ENCODE data around the gene CFAP119.

The CFAP119 gene

GRCh38 chr16:30724641-30725417 is 37.0 kb downstream of the CFAP119 start:
- TF ChIP-seq, protein P1, sequence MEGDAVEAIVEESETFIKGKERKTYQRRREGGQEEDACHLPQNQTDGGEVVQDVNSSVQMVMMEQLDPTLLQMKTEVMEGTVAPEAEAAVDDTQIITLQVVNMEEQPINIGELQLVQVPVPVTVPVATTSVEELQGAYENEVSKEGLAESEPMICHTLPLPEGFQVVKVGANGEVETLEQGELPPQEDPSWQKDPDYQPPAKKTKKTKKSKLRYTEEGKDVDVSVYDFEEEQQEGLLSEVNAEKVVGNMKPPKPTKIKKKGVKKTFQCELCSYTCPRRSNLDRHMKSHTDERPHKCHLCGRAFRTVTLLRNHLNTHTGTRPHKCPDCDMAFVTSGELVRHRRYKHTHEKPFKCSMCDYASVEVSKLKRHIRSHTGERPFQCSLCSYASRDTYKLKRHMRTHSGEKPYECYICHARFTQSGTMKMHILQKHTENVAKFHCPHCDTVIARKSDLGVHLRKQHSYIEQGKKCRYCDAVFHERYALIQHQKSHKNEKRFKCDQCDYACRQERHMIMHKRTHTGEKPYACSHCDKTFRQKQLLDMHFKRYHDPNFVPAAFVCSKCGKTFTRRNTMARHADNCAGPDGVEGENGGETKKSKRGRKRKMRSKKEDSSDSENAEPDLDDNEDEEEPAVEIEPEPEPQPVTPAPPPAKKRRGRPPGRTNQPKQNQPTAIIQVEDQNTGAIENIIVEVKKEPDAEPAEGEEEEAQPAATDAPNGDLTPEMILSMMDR (IDR thresholded peaks at IDR 0.05; ENCODE audit: control insufficient read depth, extremely low read depth, insufficient read depth), result no peak
- no peak for DNase-seq (ENCODE audit: low read depth)

GRCh38 chr16:30723725-30724355 is 38.0 kb downstream of the CFAP119 start:
- no peak overlapping the region for H3K4me3 ChIP-seq (ENCODE audit: low read depth, low read length)
- DNase-seq (ENCODE audit: low read depth), result no peak
- TF ChIP-seq, protein P1 (IDR thresholded peaks at IDR 0.05; ENCODE audit: control insufficient read depth, extremely low read depth, insufficient read depth), result no peak

More at GRCh38 chr16:30724641-30725417, 37.0 kb downstream of the CFAP119 start:
- H3K4me3 ChIP-seq (ENCODE audit: low read depth, low read length), result no peak overlapping the region

DNA sequence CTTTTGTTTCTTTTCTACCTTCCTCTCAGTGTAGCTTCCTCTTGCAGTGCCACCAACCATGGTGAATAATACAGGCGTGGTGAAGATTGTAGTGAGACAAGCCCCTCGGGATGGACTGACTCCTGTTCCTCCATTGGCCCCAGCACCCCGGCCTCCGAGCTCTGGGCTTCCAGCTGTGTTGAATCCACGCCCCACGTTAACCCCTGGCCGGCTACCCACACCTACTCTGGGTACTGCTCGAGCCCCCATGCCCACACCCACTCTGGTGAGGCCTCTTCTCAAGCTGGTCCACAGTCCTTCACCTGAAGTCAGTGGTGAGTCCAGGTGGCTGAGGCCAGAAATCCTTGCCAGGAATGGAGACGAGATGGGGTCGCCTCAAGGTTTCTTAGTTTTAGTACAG is 38.9 kb downstream of the CFAP119 start:
- H3K4me3 ChIP-seq (ENCODE audit: low read depth, low read length), result no peak overlapping the region
- TF ChIP-seq, protein P1 (IDR thresholded peaks at IDR 0.05; ENCODE audit: control insufficient read depth, extremely low read depth, insufficient read depth), result no peak

GRCh38 chr16:30722443-30722842 is 39.4 kb downstream of the CFAP119 start:
- DNase-seq (ENCODE audit: low read depth), result no peak
- H3K4me3 ChIP-seq (ENCODE audit: low read depth, low read length), result no peak overlapping the region
- TF ChIP-seq, protein P1 (IDR thresholded peaks at IDR 0.05; ENCODE audit: control insufficient read depth, extremely low read depth, insufficient read depth), result no peak

More for the DNA sequence above, 38.9 kb downstream of the CFAP119 start:
- DNase-seq (ENCODE audit: low read depth), result no peak

- no peak overlapping the region for H3K4me3 ChIP-seq (ENCODE audit: low read depth, low read length)
- TF ChIP-seq, protein P1 (IDR thresholded peaks at IDR 0.05; ENCODE audit: control insufficient read depth, extremely low read depth, insufficient read depth), result no peak
- no peak for DNase-seq (ENCODE audit: low read depth)
Observed at GRCh38 chr16:30721606-30722005, 40.3 kb downstream of the CFAP119 start.

DNA sequence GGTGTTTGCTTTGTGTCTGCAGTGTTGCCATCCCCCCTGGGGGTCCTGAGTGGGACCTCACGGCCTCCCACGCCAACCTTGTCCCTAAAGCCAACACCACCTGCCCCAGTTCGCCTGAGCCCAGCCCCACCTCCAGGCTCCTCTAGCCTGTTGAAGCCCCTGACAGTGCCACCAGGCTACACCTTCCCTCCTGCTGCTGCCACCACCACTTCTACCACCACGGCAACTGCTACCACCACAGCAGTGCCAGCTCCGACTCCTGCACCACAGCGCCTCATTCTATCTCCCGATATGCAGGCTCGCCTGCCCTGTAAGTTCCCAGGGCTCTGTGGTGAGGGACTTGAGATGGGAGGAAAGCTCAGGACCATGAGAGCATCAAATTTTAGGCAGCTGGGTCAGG is 40.7 kb downstream of the CFAP119 start:
- DNase-seq (ENCODE audit: low read depth), result no peak
- H3K4me3 ChIP-seq (ENCODE audit: low read depth, low read length), result no peak overlapping the region
- TF ChIP-seq, protein P1 (IDR thresholded peaks at IDR 0.05; ENCODE audit: control insufficient read depth, extremely low read depth, insufficient read depth), result no peak
